Panc1 (cell line): ENCODE measurements around the gene HELB. TPM values are rescaled to one million over a fixed set of nuclear protein-coding genes. Genes with fewer than 3 reads are reported as not detected.

ENCODE experiments used
- ATAC-seq: fragments of 200-7000 bp; cut with Tn5 transposase; 2 replicates; pipeline ENCODE4 v1.9.1; 2020; ENCODE audit warnings: mild to moderate bottlenecking, moderate library complexity
- BruUV-seq: library from RNA; stranded (reverse); fragments of 400-500 nt; replicated peaks from 2 replicates; lab custom pipeline; 2021; lab: Mats Ljungman, UMichigan
- CTCF ChIA-PET: fragments of 300-600 bp; sonication (Branson Sonifier 250); formaldehyde crosslinking; loops from one replicate; lab custom pipeline; 2022; ENCODE audit warnings: antibody characterized with exemption; lab: Charles Lee
- POLR2A ChIA-PET: fragments of 300-600 bp; sonication (Branson Sonifier 250); formaldehyde crosslinking; loops from one replicate; lab custom pipeline; 2022; ENCODE audit warnings: antibody characterized with exemption; lab: Charles Lee
- DNase-seq: peaks from one replicate; pipeline ENCODE4 v3.0.0-alpha.2; 2010; ENCODE audit warnings: low read depth, low spot score
- H3K27ac ChIP-seq: 2 replicates; pipeline ENCODE4 v1.5.1; 2011; ENCODE audit warnings: mild to moderate bottlenecking, low read length, inconsistent platforms
- H3K27me3 ChIP-seq: fragments of 200-500 bp; sonication (Bioruptor generic); 2 replicates; pipeline ENCODE4 v1.6.0; 2014; ENCODE audit warnings: low read length, inconsistent platforms; ENCODE audit not compliant: control insufficient read depth, insufficient read depth
- H3K36me3 ChIP-seq: fragments of 200-500 bp; sonication (Bioruptor generic); 2 replicates; pipeline ENCODE4 v1.5.1; 2014; ENCODE audit warnings: inconsistent platforms, mild to moderate bottlenecking, low read length, moderate library complexity; ENCODE audit not compliant: control insufficient read depth, insufficient read depth
- H3K4me1 ChIP-seq: 2 replicates; pipeline ENCODE4 v1.5.1; 2011; ENCODE audit warnings: inconsistent platforms, mild to moderate bottlenecking, low read length, moderate library complexity; ENCODE audit not compliant: control insufficient read depth, insufficient read depth
- H3K4me3 ChIP-seq, 2 experiments: 2 replicates each; pipeline ENCODE4 v1.5.1; 2011 to 2012; ENCODE audit warnings: low read depth in 2 of 2, low read length in 2 of 2, mild to moderate bottlenecking in 2 of 2, inconsistent platforms in 1 of 2, moderate library complexity in 1 of 2
- H3K9me3 ChIP-seq: fragments of 200-500 bp; sonication (Bioruptor generic); 2 replicates; pipeline ENCODE4 v1.5.1; 2014; ENCODE audit warnings: low read depth, mild to moderate bottlenecking, inconsistent platforms, low read length, moderate library complexity; ENCODE audit not compliant: control insufficient read depth, insufficient read depth
- CTCF ChIP-seq: fragments of 450-650 bp; IDR thresholded peaks from 2 replicates; pipeline ENCODE4 v1.5.1; 2017; ENCODE audit warnings: mild to moderate bottlenecking
- POLR2AphosphoS5 ChIP-seq: IDR thresholded peaks from 2 replicates; pipeline ENCODE4 v1.6.1; 2012; ENCODE audit warnings: mild to moderate bottlenecking, low read depth, low read length, moderate library complexity
- SIN3A ChIP-seq: IDR thresholded peaks from 2 replicates; pipeline ENCODE4 v1.6.1; 2012; ENCODE audit warnings: low read depth, mild to moderate bottlenecking, low read length, moderate library complexity, borderline replicate concordance; ENCODE audit not compliant: insufficient read depth
- TCF7L2 ChIP-seq: IDR thresholded peaks from 2 replicates; pipeline ENCODE4 v1.6.1; 2011; ENCODE audit warnings: mild to moderate bottlenecking, low read depth, low read length, inconsistent platforms
- in situ Hi-C: cut with HindIII; loops from 2 replicates; pipeline ENCODE4 v1.10.0; 2016; ENCODE audit warnings: low sequenced_read_pairs, low pct_unique_long_range_greater_than_20kb
- intact Hi-C: fragments of 100-400 bp; cut with micrococcal nuclease; formaldehyde crosslinking; loops from one replicate; pipeline ENCODE4 v1.10.0; 2022; ENCODE audit not compliant: unreplicated experiment
- total RNA-seq: library from RNA; stranded (reverse); gene quantifications from one replicate; pipeline ENCODE4 v1.2.1, GENCODE V29; 2021; ENCODE audit not compliant: unreplicated experiment
- TF ChIP-seq, protein P1 (sequence below), 2 experiments: IDR thresholded peaks; 2 replicates each; pipeline ENCODE4 v1.6.1; 2011 to 2012; ENCODE audit warnings: low read depth in 2 of 2, control low read depth in 1 of 2, low read length in 1 of 2, mild to moderate bottlenecking in 1 of 2, moderate library complexity in 1 of 2; ENCODE audit not compliant: insufficient read depth in 1 of 2

Gene HELB
- total RNA-seq, 1 experiment from 2014 or later: 4.9 TPM

GRCh38 chr12:66352899-66353298, 50.6 kb downstream of the HELB start:
- no peaks in the 10 kb centered on the region for H3K9me3 ChIP-seq
- no peak overlapping the region for H3K4me3 ChIP-seq
- TF ChIP-seq POLR2AphosphoS5 (no peak), SIN3A (no peak), TCF7L2 (no peak), CTCF (no peak)
- TF ChIP-seq, protein P1, sequence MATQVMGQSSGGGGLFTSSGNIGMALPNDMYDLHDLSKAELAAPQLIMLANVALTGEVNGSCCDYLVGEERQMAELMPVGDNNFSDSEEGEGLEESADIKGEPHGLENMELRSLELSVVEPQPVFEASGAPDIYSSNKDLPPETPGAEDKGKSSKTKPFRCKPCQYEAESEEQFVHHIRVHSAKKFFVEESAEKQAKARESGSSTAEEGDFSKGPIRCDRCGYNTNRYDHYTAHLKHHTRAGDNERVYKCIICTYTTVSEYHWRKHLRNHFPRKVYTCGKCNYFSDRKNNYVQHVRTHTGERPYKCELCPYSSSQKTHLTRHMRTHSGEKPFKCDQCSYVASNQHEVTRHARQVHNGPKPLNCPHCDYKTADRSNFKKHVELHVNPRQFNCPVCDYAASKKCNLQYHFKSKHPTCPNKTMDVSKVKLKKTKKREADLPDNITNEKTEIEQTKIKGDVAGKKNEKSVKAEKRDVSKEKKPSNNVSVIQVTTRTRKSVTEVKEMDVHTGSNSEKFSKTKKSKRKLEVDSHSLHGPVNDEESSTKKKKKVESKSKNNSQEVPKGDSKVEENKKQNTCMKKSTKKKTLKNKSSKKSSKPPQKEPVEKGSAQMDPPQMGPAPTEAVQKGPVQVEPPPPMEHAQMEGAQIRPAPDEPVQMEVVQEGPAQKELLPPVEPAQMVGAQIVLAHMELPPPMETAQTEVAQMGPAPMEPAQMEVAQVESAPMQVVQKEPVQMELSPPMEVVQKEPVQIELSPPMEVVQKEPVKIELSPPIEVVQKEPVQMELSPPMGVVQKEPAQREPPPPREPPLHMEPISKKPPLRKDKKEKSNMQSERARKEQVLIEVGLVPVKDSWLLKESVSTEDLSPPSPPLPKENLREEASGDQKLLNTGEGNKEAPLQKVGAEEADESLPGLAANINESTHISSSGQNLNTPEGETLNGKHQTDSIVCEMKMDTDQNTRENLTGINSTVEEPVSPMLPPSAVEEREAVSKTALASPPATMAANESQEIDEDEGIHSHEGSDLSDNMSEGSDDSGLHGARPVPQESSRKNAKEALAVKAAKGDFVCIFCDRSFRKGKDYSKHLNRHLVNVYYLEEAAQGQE (IDR thresholded peaks at IDR 0.05; ENCODE audit: insufficient read depth in 1 of 2, low read depth in 2 of 2, low read length in 1 of 2): no peak
- H3K27me3 ChIP-seq: no peaks in the 10 kb centered on the region
- no peaks in the 10 kb centered on the region for H3K4me1 ChIP-seq
- intact Hi-C loops (loop anchor here (5.0 kb wide), 1 partner anchor 339 kb away; no protein-coding TSS in a partner anchor), in situ Hi-C loops (no loop called here)
- CTCF ChIA-PET: no interaction called here
- no TSS peak for BruUV-seq
- H3K36me3 ChIP-seq: no peaks in the 10 kb centered on the region
- no peak overlapping the region for H3K27ac ChIP-seq
- no peak for ATAC-seq
- DNase-seq: no peak
- POLR2A ChIA-PET: no interaction called here

GRCh38 chr12:66354291-66354690, 52.0 kb downstream of the HELB start:
- Histone ChIP-seq H3K36me3 (no peaks in the 10 kb centered on the region), H3K27ac (no peak overlapping the region), H3K4me1 (no peaks in the 10 kb centered on the region), H3K27me3 (no peaks in the 10 kb centered on the region), H3K9me3 (no peaks in the 10 kb centered on the region), H3K4me3 (no peak overlapping the region)
- DNase-seq (no peak), ATAC-seq (no peak)
- ChIA-PET POLR2A (interaction anchor here (0.7 kb wide), 1 partner anchor 164 kb away, joined by 4 read pairs; no protein-coding TSS in a partner anchor), CTCF (no interaction called here)
- intact Hi-C loops: loop anchor here (5.0 kb wide), 1 partner anchor 338 kb away; no protein-coding TSS in a partner anchor
- BruUV-seq: no TSS peak
- TF ChIP-seq TCF7L2 (no peak), CTCF (no peak), SIN3A (no peak), POLR2AphosphoS5 (no peak)
- TF ChIP-seq, protein P1 (IDR thresholded peaks at IDR 0.05; ENCODE audit: insufficient read depth in 1 of 2, low read depth in 2 of 2, low read length in 1 of 2): no peak
- in situ Hi-C loops: no loop called here
